ENCODE data around the gene FFAR4.

DNA sequence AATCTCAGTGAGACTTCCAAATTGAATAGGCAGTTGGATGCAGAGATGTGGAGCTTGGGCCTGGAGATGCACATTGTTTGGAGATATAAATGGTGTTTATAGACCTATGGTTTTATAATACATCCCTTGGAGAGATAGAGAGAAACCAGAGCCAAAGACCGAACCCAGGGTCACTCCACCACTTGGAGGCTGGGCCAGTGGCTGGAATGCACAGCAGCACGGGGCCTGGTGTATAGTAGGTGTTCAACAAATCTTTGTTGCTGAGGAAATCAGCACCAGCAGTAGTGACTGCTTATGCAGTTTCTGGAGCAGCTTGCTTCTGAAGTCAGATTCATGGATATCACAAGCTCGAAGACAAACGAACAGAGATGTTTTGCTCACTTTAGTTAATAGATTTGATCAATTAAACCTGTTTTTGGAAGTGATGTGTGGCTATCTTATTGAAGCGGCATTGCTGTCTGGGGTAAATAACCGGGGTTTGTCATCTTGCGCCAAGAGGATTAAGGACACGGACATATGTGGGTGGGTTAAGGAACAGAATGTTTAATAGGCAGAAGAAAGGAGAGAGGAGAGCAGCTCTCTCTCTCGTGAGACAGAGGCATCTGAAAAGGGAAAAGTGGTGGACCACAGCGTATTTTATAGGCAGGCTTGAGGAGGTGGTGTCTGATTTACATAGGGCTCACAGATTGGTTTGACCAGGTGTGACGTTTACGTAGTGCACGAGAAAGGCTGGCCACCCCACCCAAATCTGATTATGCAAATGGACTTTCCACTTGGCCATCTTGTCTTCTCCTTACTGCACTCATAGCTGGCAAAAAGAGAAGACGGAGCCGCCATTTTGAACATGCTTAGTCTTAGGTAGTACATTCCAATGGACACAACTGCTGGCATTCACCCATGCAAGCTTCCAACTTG lies 23.4 kb downstream of the FFAR4 start:
- TF ChIP-seq POLR2AphosphoS5 (IDR thresholded peaks at IDR 0.05; ENCODE audit: low read depth): no peak
- TF ChIP-seq, protein P1, sequence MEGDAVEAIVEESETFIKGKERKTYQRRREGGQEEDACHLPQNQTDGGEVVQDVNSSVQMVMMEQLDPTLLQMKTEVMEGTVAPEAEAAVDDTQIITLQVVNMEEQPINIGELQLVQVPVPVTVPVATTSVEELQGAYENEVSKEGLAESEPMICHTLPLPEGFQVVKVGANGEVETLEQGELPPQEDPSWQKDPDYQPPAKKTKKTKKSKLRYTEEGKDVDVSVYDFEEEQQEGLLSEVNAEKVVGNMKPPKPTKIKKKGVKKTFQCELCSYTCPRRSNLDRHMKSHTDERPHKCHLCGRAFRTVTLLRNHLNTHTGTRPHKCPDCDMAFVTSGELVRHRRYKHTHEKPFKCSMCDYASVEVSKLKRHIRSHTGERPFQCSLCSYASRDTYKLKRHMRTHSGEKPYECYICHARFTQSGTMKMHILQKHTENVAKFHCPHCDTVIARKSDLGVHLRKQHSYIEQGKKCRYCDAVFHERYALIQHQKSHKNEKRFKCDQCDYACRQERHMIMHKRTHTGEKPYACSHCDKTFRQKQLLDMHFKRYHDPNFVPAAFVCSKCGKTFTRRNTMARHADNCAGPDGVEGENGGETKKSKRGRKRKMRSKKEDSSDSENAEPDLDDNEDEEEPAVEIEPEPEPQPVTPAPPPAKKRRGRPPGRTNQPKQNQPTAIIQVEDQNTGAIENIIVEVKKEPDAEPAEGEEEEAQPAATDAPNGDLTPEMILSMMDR (IDR thresholded peaks at IDR 0.05; ENCODE audit: insufficient read depth, low read length): no peak
- no peak for TF ChIP-seq SPI1 (IDR thresholded peaks at IDR 0.05; ENCODE audit: borderline replicate concordance, low read depth)
- TF ChIP-seq, protein P2, sequence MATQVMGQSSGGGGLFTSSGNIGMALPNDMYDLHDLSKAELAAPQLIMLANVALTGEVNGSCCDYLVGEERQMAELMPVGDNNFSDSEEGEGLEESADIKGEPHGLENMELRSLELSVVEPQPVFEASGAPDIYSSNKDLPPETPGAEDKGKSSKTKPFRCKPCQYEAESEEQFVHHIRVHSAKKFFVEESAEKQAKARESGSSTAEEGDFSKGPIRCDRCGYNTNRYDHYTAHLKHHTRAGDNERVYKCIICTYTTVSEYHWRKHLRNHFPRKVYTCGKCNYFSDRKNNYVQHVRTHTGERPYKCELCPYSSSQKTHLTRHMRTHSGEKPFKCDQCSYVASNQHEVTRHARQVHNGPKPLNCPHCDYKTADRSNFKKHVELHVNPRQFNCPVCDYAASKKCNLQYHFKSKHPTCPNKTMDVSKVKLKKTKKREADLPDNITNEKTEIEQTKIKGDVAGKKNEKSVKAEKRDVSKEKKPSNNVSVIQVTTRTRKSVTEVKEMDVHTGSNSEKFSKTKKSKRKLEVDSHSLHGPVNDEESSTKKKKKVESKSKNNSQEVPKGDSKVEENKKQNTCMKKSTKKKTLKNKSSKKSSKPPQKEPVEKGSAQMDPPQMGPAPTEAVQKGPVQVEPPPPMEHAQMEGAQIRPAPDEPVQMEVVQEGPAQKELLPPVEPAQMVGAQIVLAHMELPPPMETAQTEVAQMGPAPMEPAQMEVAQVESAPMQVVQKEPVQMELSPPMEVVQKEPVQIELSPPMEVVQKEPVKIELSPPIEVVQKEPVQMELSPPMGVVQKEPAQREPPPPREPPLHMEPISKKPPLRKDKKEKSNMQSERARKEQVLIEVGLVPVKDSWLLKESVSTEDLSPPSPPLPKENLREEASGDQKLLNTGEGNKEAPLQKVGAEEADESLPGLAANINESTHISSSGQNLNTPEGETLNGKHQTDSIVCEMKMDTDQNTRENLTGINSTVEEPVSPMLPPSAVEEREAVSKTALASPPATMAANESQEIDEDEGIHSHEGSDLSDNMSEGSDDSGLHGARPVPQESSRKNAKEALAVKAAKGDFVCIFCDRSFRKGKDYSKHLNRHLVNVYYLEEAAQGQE (IDR thresholded peaks at IDR 0.05; ENCODE audit: insufficient replicate concordance, low read depth): no peak
- TF ChIP-seq GABPA (IDR thresholded peaks at IDR 0.05; ENCODE audit: low read depth): no peak
